ENCODE measurements around the gene CCL28.

Gene CCL28

DNA sequence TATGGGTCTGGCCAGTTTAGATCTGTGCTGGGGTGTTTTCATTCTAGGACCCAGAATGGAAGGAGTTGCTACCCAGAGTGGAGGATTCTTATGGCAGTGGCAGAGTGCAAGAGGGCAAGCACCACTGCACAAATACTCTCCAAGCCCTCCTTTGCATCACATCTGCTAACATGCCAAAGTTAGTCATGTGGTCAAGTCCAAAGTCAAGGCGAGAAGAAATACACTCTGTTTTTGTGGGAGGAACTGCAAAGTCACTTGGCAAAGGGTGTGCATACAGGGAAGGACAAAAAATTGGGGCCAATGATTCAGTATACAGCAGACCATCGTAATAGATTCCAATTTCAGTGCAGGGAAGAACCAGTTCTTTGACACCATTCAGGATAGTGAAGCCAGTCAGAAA is 55.1 kb downstream of the CCL28 start:
- no peak for DNase-seq (ENCODE audit: low spot score)

DNA sequence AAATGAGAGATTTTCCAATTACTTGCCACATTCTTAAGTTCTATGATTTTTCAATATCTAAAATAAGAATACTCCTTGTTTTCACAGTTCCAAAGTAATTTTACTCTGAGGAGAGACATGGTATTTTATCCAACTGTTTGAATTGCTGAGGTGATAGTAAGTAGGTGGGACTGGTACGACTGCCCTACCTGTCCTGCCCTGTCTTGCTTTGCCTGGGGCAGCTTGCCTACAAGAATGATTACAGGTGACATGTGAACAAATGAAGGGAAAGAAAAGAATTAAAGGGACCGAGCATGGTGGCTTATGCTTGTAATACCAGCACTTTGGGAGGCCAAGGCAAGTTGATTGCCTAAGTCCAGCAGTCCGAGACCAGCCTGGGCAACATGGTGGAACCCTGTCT is 57.4 kb downstream of the CCL28 start:
- DNase-seq (ENCODE audit: low spot score), result no peak

DNA sequence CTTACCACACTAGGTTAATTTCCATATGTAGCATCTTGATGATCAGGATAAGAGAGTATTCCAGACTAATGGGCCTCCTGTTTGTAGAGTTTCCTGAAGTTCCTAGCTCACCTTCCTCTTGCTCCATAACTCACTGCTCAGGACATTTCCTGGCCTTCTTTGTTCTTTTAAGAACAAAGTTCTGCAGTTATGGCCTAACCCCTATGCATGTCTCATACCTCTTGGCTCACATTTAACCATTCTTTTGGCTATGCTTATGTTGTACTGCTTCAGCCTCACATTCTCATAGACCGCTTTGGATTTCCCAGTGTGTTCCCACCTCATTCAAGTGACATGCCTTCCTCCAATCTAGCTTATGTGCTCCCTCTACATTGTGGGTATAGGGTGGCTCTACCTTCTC is 58.5 kb downstream of the CCL28 start:
- no peak for DNase-seq (ENCODE audit: low spot score)

DNA sequence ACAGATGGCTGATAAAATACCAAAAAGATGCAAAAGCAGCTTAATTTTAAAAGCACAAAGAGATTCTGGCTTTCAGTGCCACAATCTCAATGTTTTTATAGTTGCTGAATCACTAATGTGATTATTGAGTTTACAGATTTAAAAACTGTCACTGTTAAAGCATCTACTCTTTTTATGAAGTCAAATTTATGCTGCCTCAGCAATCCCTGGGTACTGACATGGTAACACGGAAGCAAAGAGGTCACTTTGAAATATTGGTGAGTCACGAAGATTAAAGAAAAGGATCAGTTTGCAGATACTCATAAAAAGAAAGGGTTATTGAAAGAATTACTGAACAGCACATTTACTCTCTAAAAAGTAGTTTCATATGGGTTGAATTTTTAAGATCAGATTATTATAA is 59.3 kb downstream of the CCL28 start:
- no peak for DNase-seq (ENCODE audit: low spot score)

DNA sequence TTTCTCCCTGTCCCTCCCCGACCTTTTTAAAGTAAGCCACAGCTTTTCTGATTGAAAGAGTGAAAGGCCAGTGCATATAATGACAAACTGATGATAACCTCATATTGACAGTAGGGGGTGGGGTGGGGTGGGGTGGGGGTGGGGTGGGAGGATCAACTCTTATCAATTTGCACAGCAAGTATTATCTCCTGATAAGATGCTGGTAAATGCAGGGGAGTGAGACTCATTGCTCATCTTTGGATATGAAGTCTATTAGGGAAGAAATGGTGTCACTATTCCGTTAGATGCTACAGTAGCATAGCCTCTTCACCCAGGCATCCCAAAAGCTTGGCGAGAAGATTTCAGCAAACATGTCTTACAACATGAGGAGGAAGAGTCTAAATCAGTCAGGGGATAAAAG is 60.1 kb downstream of the CCL28 start:
- no peak for DNase-seq (ENCODE audit: low spot score)

DNA sequence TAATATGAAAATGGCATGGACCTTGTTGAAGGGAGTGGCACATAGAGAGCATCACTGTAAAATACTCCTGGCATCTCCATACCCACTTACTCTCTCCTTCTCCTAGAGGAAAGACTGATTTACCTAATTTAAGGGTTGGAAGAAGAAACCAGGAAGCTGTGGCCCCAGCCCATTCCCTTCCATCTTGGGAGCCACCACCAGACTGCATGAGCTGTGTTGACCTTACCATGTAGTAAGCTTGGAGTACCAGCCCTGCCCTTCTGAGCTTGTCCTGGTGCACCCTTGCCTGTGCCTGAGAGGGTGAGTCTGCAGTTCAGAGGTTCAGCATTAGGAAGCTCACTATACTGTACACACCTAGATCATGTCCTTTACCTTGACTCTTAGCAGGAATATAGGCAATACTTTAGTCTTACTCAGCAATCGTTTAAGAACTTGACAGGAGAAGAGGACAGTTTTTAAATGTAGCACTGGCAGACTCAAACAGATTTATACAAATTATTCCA is 63.3 kb downstream of the CCL28 start:
- no peak for DNase-seq (ENCODE audit: low spot score)

DNA sequence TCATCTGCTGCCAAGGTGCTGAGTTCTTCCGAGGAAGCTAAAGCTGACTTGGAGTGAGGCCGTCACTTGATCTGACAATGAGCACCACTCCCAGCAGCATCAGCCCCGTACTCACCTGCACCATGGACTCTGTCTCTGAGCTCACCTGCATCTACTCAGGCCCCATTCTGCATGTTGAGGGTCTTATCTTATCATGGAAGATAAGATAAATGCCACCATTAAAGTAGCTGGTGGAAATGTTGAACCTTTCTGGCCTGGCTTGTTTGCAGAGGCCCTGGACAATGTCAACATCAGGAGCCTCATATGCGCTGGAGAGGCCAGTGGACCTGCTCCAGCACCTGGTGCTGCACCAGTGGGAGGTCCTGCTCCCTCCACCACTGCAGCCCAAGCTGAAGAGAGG is 64.0 kb downstream of the CCL28 start:
- no peak for DNase-seq (ENCODE audit: low spot score)

DNA sequence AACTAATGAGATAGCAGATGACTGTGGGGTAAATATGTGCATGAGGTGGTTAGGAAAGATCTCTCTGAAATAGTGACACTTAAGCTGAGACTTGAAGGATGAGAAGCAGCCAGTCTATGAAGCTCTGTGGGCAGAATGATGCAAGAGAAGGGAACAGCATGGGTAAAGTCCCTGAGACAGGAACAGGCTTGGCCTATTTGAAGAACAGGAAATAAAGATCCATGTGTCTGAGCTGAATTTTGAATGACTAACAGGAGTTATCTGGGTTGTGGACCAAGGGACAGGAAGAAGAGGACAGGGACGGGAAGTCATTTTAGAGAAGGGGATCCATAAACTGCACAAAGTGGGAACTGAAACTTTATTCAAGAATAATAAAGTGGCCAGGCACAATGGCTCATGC is 73.3 kb downstream of the CCL28 start:
- DNase-seq (ENCODE audit: low spot score), result no peak

DNA sequence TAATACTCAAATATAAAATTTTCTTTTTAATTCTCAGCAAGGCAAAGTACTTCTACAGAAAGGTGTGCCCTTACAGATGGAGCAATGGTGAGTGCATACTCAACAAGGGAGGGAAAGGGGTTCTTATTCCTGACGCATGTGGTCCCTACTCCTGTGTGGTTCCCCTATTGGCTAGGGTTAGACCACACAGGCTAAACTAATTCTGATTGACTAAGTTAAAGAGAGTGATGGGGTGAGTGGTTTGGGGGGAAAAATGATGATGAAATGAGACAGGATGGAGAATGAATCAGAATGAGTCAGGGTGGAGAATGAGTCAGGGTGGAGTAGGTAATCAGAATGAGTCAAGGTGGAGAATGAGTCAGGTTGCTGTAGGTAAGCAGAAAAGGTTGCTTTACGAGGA is 76.0 kb downstream of the CCL28 start:
- no peak for DNase-seq (ENCODE audit: low spot score)

DNA sequence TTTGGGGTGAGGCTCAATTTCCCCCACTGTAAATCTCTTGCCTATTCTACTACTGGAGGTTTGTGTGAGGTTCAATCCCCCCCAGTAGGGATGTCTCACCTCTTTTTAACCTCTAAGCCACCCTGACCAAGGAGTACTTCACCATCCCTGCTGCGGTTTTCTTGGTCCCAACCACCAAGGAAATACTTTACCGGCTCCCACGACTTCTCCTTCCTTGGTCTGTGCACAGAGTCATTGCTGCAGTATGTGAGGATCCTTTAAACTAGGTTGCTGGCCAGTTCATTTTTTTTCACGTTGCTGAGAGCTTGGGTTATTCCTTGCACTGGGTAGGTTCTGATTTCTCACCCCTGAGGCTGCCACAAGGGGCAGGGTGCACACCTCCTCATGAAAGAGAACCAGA is 76.5 kb downstream of the CCL28 start:
- DNase-seq (ENCODE audit: low spot score), result no peak

DNA sequence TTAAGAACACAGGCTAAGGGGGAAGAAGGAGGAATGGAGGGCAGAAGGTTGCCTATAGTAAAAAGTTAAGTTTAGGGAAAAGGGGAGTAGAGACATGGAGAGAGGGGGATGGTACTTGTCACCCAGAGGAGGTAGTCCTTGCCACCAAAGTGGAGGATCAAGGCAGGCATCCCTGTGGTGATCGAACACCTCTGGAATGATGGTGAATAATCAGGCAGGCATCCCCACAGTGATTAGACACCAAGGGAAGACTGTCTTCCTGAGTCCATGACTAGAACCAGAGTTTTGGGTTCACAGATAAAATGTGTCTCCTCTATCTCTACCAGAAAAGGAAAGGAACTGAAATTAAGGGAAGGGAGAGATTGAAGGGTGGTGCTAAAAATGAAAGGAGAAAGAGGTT is 79.8 kb downstream of the CCL28 start:
- no peak for DNase-seq (ENCODE audit: low spot score)
